Stimulated activated CD8-positive, alpha-beta memory T cell treated with anti-CD3 and anti-CD28 coated beads, Interleukin-4, amount 100 ng/mL, for 4 hours (primary cell): Measurements from ENCODE around the gene PTPRD.

Experiments
- DNase-seq, 2 donors: peaks; one replicate each; pipeline ENCODE4 v3.0.0-alpha.2; 2020; ENCODE audit warnings: low read depth in 2 of 2, low spot score in 1 of 2

The PTPRD gene

GRCh38 chr9:10272830-10273229 is 340.0 kb downstream of the PTPRD start:
- no peak for DNase-seq

- DNase-seq, result no peak
Measured at GRCh38 chr9:10268531-10269485, 344.0 kb downstream of the PTPRD start.

- DNase-seq, result no peak
Measured at GRCh38 chr9:10265153-10265631, 347.6 kb downstream of the PTPRD start.

DNA sequence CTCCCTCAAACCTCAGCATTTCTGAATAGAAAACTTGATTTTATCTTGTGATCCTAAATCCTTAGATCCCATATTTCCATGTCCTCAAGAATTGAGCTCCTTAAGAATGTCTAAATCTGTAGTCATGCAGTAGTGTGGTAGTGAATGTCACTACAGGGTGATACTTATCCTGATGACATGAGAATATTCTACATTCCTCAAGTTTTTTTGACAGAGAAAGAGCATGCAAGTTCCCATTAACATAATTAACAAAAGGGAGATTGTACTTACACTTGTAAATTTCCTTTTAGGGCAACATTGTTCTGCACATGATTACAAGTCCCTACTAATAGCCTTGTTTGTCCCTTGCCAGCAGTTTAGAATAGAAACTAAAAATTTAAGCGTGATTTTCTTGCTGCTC is 352.3 kb downstream of the PTPRD start:
- DNase-seq, result no peak

DNA sequence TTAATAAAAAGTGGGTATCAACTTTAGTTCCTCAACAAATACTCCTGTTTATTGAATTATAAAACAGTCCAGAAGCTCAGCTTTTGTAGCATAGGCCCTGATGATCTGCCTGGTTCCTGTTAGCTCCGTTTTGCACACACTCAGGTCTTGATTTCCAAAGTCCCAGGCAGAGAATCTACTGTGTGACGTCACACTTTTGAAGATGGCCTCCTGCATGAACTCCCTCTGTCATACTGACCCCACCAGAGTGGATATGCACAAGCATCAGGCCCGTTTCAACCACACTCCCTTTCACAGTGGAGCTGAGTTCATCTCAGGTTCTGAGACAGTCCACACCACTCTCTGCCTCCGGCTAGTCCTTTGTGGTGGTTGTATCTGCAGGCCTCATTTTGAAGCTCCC is 353.1 kb downstream of the PTPRD start:
- no peak for DNase-seq

- no peak for DNase-seq
Measured at GRCh38 chr9:10255758-10256157, 357.0 kb downstream of the PTPRD start.

DNA sequence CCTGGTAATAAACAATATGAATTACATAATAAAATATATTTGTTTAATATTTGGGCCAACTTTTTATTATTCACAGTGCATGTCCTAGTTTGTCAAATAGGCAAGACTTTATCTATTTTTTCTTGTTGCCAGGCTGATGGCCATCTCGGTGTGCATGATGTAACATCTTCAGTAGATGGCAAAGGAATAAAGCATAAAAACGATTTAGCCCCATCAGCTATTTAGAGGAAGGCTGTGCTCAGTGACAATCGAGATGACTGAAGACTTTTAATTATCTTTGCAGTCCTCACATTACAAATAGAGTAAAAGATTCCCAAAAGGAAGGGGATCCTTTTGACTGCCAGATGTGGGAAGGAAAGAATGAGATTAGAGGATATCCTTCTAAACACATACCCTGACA is 358.5 kb downstream of the PTPRD start:
- DNase-seq, result no peak

GRCh38 chr9:10253341-10253740 is 359.5 kb downstream of the PTPRD start:
- DNase-seq, result no peak

GRCh38 chr9:10252174-10252573 is 360.6 kb downstream of the PTPRD start:
- DNase-seq, result no peak

DNA sequence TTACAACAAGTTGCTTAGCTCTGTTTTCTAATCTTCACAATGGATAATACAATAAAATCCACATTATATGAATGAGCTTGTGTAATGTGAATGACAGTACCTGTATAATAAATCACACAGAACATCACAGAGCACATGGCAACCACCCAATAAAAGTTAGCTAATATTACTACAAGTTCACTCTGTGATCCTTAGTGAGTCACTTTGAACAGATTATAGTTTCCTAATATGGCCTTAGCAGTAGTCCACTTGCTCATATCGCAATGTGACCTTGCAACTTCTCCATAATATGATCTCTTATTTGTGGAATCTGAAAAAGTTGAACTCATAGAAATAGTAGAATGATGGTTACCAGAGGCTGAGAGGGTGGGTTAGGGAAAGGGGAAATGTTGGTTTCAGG is 361.3 kb downstream of the PTPRD start:
- no peak for DNase-seq

- no peak for DNase-seq
Measured at GRCh38 chr9:10250219-10250618, 362.6 kb downstream of the PTPRD start.

DNA sequence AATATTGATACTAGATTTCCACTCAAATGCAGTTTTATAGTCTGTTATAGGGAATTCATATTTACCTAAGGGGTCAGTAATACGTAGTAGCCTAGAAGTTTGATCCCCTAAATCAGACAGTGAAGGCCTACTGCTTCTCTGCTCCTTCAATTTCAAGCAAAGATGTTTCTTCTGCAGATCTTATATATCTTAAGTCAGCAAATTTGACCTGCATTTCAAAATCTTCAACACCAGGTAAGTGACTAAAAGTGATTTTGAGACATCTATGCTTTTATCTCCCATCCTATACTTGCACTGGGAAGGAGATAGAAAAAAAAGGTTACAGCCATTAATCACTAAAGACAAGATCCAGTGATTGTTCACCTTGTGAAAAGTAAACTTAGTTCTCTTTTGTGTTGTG is 363.9 kb downstream of the PTPRD start:
- DNase-seq, result no peak

DNA sequence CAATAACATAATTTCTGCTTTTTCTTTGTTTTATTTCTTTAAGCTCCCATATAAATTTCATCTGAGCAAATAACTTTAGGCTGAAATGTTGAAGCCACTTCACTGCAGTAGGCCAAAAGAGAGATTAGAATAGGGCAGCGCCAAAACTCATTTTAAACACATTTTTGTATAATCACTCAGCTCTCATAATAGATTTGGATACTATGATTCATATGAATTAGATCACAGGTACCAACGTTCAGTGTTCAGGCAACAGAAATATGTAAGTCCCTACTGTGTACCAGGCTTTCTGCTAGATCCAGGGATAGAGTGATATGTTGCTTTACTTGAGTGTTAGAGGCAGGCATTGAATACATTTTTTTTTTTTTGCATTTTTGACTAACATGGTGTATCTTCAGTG is 370.5 kb downstream of the PTPRD start:
- no peak for DNase-seq

DNA sequence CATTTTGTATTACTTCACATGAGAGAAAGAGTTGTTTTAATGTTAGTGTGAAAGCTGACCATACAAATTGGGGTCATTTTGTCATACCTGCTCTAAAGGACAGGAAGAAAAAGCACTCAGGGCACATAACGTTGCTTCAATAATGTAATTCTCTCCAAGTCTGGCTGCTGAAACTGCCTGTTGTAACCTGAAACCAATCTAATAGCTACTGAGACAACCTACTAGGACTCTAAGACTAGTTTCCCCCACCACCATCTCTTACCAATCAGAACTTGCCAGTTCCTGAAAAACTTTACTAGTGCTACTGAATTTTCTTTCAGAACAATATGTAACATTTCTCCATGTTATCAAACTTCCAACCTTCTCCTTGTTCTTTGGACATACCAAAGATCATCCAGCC is 374.7 kb downstream of the PTPRD start:
- no peak for DNase-seq

DNA sequence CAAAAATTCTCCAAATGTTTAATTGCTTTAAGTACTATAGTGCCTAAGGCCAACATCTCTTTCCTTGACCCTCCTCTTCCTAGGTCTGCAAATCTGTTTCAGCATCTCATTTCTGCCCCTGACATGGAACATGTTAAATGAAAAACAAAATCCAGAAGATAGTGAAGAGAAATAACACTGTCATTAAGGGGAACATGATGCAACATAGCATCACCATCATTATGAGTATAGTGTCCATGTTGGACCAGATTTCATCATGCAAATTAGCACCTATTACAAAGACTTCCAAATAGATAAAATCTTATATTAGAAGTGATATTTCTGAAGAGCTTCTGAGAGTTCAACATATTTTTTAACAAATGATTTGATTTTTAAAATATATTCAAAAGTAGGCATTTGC is 375.2 kb downstream of the PTPRD start:
- no peak for DNase-seq

- DNase-seq, result no peak
Measured at GRCh38 chr9:10236161-10236560, 376.6 kb downstream of the PTPRD start.

GRCh38 chr9:10235376-10235775 is 377.4 kb downstream of the PTPRD start:
- no peak for DNase-seq

GRCh38 chr9:10232352-10232930 is 380.4 kb downstream of the PTPRD start:
- no peak for DNase-seq

DNA sequence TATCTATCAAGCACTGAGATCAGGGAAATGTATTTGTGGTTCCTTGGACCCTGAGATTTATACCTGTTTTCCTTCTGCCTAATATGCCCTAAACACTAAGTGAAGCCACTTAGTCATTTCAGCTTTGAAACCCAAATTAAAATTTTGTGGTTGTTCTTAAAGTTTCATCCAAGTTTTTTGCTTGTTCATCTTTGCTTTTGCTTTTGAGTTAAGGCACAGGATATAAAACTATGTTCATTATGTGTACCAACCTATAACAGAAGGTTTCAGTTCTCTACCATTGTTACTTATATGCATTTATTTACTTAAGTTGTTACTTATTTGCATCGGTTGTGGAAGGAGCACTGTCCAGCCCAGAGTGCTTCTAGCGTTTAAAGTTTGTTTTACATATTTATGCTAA is 382.3 kb downstream of the PTPRD start:
- no peak for DNase-seq

GRCh38 chr9:10228082-10228481 is 384.7 kb downstream of the PTPRD start:
- DNase-seq, result no peak

DNA sequence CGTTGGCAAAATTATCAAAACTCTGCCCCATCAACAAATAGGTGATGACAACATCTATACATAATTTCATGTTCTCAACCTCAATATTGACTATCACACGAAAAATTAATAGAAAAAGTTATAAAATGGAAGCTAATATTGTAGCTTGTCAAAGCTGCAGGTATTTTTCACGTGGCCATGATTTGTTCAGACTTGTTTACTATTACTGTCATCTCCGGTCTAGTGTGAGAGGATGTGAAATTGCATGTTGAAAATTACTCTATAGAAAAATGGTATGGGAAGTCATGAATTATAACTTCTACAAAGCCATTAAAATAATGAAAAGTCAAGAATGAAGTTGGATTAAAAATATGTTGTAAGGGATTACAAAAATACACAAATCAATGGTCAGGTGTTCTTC is 385.8 kb downstream of the PTPRD start:
- no peak for DNase-seq

GRCh38 chr9:10212702-10213101 is 400.1 kb downstream of the PTPRD start:
- DNase-seq, result no peak

GRCh38 chr9:10208691-10209069 is 404.1 kb downstream of the PTPRD start:
- no peak for DNase-seq
